SJSA1 (cell line): Measurements from ENCODE around the gene NAA60. TPM values are rescaled to one million over a fixed set of nuclear protein-coding genes. Genes with fewer than 3 reads are reported as not detected.

Experiments
- DNase-seq, 2 experiments: peaks; one replicate each; pipeline ENCODE4 v3.0.0-alpha.2; 2015 to 2020; ENCODE audit warnings: low spot score in 2 of 2, low read depth in 1 of 2
- H3K27ac ChIP-seq: fragments of 250-450 bp; sonication (Bioruptor Pico); 2 replicates; pipeline ENCODE4 v1.5.1; 2020; ENCODE audit warnings: mild to moderate bottlenecking, moderate library complexity
- H3K27me3 ChIP-seq: fragments of 250-450 bp; sonication (Bioruptor Pico); replicated peaks from 2 replicates; pipeline ENCODE4 v1.5.1; 2020; ENCODE audit warnings: mild to moderate bottlenecking, moderate library complexity
- H3K36me3 ChIP-seq: fragments of 250-450 bp; sonication (Bioruptor Pico); 2 replicates; pipeline ENCODE4 v1.5.1; 2020; ENCODE audit warnings: mild to moderate bottlenecking
- H3K4me1 ChIP-seq: fragments of 250-450 bp; sonication (Bioruptor Pico); replicated peaks from 2 replicates; pipeline ENCODE4 v1.6.1; 2021; ENCODE audit warnings: mild to moderate bottlenecking
- H3K4me3 ChIP-seq: fragments of 250-450 bp; sonication (Bioruptor Pico); 2 replicates; pipeline ENCODE4 v1.5.1; 2020; ENCODE audit warnings: mild to moderate bottlenecking
- H3K9me3 ChIP-seq: fragments of 250-450 bp; sonication (Bioruptor Pico); replicated peaks from 2 replicates; pipeline ENCODE4 v1.5.1; 2020; ENCODE audit warnings: mild to moderate bottlenecking
- total RNA-seq: library from RNA; depleted of rRNA; stranded (reverse); fragments of >200 nt; shearing (Covaris generic); gene quantifications from 2 replicates; pipeline ENCODE4 v1.2.3, GENCODE V29; 2014

NAA60 gene
- total RNA-seq, 1 experiment from 2014 or later: 6.8 TPM

- Histone ChIP-seq H3K4me3 (no peak overlapping the region), H3K4me1 (no peaks in the 10 kb centered on the region), H3K27me3 (no peaks in the 10 kb centered on the region), H3K9me3 (no peaks in the 10 kb centered on the region), H3K27ac (no peak overlapping the region), H3K36me3 (peaks cover 69% of the 10 kb centered on the region)
- no peak for DNase-seq
These were observed 38.5 kb downstream of the NAA60 start for GRCh38 chr16:3481696-3482658.

GRCh38 chr16:3482659-3483241, 39.3 kb downstream of the NAA60 start:
- no peak for DNase-seq
- peaks cover 73% of the 10 kb centered on the region for H3K36me3 ChIP-seq
- no peak overlapping the region for H3K4me3 ChIP-seq
- no peaks in the 10 kb centered on the region for H3K9me3 ChIP-seq
- no peaks in the 10 kb centered on the region for H3K27me3 ChIP-seq
- no peaks in the 10 kb centered on the region for H3K4me1 ChIP-seq
- H3K27ac ChIP-seq: no peak overlapping the region

GRCh38 chr16:3484318-3485096, 41.0 kb downstream of the NAA60 start:
- H3K36me3 ChIP-seq: peaks cover 73% of the 10 kb centered on the region
- H3K4me1 ChIP-seq: no peaks in the 10 kb centered on the region
- no peak for DNase-seq
- H3K27me3 ChIP-seq: no peaks in the 10 kb centered on the region
- H3K9me3 ChIP-seq: no peaks in the 10 kb centered on the region
- no peak overlapping the region for H3K4me3 ChIP-seq
- no peak overlapping the region for H3K27ac ChIP-seq

GRCh38 chr16:3485097-3485745, 41.7 kb downstream of the NAA60 start:
- DNase-seq: no peak
- no peak overlapping the region for H3K27ac ChIP-seq
- no peaks in the 10 kb centered on the region for H3K4me1 ChIP-seq
- H3K36me3 ChIP-seq: peaks cover 66% of the 10 kb centered on the region
- no peak overlapping the region for H3K4me3 ChIP-seq
- no peaks in the 10 kb centered on the region for H3K9me3 ChIP-seq
- H3K27me3 ChIP-seq: no peaks in the 10 kb centered on the region

GRCh38 chr16:3485821-3486505, 42.5 kb downstream of the NAA60 start:
- H3K9me3 ChIP-seq: no peaks in the 10 kb centered on the region
- no peak for DNase-seq
- no peak overlapping the region for H3K4me3 ChIP-seq
- H3K4me1 ChIP-seq: no peaks in the 10 kb centered on the region
- H3K36me3 ChIP-seq: peaks cover 63% of the 10 kb centered on the region
- no peaks in the 10 kb centered on the region for H3K27me3 ChIP-seq
- H3K27ac ChIP-seq: no peak overlapping the region

GRCh38 chr16:3486506-3487215, 43.2 kb downstream of the NAA60 start:
- no peaks in the 10 kb centered on the region for H3K27me3 ChIP-seq
- H3K27ac ChIP-seq: no peak overlapping the region
- peaks cover 56% of the 10 kb centered on the region for H3K36me3 ChIP-seq
- DNase-seq: no peak
- no peaks in the 10 kb centered on the region for H3K4me1 ChIP-seq
- H3K9me3 ChIP-seq: no peaks in the 10 kb centered on the region
- H3K4me3 ChIP-seq: no peak overlapping the region

- H3K4me3 ChIP-seq: no peak overlapping the region
- H3K9me3 ChIP-seq: no peaks in the 10 kb centered on the region
- no peaks in the 10 kb centered on the region for H3K27me3 ChIP-seq
- no peaks in the 10 kb centered on the region for H3K4me1 ChIP-seq
- no peak for DNase-seq
- H3K36me3 ChIP-seq: peaks cover 49% of the 10 kb centered on the region
- H3K27ac ChIP-seq: no peak overlapping the region
These were observed 44.3 kb downstream of the NAA60 start for GRCh38 chr16:3487521-3488410.

GRCh38 chr16:3488801-3489200, 45.3 kb downstream of the NAA60 start:
- Histone ChIP-seq H3K36me3 (peaks cover 39% of the 10 kb centered on the region), H3K9me3 (no peaks in the 10 kb centered on the region), H3K4me1 (no peaks in the 10 kb centered on the region), H3K27me3 (no peaks in the 10 kb centered on the region), H3K4me3 (no peak overlapping the region), H3K27ac (no peak overlapping the region)
- no peak for DNase-seq

GRCh38 chr16:3490911-3491629, 47.6 kb downstream of the NAA60 start:
- Histone ChIP-seq H3K36me3 (peaks cover 16% of the 10 kb centered on the region), H3K9me3 (no peaks in the 10 kb centered on the region), H3K27me3 (no peaks in the 10 kb centered on the region), H3K4me3 (no peak overlapping the region), H3K27ac (no peak overlapping the region), H3K4me1 (no peaks in the 10 kb centered on the region)
- no peak for DNase-seq

- H3K27ac ChIP-seq: no peak overlapping the region
- H3K27me3 ChIP-seq: no peaks in the 10 kb centered on the region
- no peaks in the 10 kb centered on the region for H3K4me1 ChIP-seq
- H3K4me3 ChIP-seq: no peak overlapping the region
- H3K36me3 ChIP-seq: peaks cover 6% of the 10 kb centered on the region; the same call in 1 of the 2 replicates
- DNase-seq: no peak
- no peaks in the 10 kb centered on the region for H3K9me3 ChIP-seq
These were observed 48.9 kb downstream of the NAA60 start for GRCh38 chr16:3492356-3492755.

- no peaks in the 10 kb centered on the region for H3K36me3 ChIP-seq
- no peak overlapping the region for H3K27ac ChIP-seq
- H3K4me3 ChIP-seq: no peak overlapping the region
- no peaks in the 10 kb centered on the region for H3K27me3 ChIP-seq
- no peaks in the 10 kb centered on the region for H3K9me3 ChIP-seq
- no peak for DNase-seq
- H3K4me1 ChIP-seq: no peaks in the 10 kb centered on the region
These were observed 51.0 kb downstream of the NAA60 start for GRCh38 chr16:3494386-3494973.
